ENCODE measurements around the gene HNF4A.
A peak's percentile ranks its signal among the peaks of the same experiment; 100 is the strongest.
"Not testable (repeated sequence)": the region's sequence is repeated elsewhere in the genome, so short reads cannot be mapped to it uniquely, and the experiment has no call there.

The HNF4A gene

DNA sequence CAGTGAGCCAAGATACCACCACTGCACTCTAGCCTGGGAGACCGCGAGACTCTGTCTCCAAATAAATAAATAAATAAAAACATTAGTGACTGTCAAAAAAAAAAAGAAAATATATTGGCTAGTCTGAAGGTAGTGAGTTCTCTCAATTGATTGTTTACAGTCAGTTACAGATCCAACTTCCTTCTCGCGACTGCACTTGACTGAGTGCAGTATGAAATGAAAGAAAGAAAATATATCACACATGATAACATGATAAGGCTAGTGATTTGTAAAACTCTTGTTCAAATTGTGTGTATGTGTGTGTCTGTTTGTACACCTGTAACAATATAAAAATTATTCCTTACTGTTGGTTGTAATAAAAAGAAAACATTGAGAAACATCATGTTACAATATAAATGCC, 10.8 kb upstream of the HNF4A start (continued):
- TF ChIP-seq ZNF596 (tag by site-specific recombination; IDR thresholded peaks at IDR 0.05): no peak

DNA sequence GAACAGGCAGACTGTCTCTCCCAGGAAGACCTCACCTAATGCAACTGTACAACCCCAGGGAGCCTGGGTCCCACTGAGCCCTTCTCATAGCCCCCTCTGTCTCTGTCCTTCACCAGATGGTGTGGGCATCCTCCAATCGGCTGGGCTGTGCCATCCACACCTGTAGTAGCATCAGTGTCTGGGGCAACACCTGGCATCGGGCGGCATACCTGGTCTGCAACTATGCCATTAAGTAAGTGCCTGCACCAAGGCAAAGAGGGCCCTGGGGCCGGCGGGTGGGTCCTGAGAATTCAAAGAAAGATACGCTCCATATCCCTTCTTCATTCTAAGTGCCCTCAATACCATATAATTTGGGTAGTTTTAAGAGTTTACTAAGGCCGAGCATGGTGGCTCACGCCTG, 10.4 kb upstream of the HNF4A start:
- TF ChIP-seq ZNF785 (tag by site-specific recombination; IDR thresholded peaks at IDR 0.05): no peak
- TF ChIP-seq REPIN1 (tag by site-specific recombination; IDR thresholded peaks at IDR 0.05; ENCODE audit: low read depth): no peak
- TF ChIP-seq ZFHX2 (tag by site-specific recombination; conservative IDR thresholded peaks at IDR 0.05): no peak
- TF ChIP-seq, protein P1, sequence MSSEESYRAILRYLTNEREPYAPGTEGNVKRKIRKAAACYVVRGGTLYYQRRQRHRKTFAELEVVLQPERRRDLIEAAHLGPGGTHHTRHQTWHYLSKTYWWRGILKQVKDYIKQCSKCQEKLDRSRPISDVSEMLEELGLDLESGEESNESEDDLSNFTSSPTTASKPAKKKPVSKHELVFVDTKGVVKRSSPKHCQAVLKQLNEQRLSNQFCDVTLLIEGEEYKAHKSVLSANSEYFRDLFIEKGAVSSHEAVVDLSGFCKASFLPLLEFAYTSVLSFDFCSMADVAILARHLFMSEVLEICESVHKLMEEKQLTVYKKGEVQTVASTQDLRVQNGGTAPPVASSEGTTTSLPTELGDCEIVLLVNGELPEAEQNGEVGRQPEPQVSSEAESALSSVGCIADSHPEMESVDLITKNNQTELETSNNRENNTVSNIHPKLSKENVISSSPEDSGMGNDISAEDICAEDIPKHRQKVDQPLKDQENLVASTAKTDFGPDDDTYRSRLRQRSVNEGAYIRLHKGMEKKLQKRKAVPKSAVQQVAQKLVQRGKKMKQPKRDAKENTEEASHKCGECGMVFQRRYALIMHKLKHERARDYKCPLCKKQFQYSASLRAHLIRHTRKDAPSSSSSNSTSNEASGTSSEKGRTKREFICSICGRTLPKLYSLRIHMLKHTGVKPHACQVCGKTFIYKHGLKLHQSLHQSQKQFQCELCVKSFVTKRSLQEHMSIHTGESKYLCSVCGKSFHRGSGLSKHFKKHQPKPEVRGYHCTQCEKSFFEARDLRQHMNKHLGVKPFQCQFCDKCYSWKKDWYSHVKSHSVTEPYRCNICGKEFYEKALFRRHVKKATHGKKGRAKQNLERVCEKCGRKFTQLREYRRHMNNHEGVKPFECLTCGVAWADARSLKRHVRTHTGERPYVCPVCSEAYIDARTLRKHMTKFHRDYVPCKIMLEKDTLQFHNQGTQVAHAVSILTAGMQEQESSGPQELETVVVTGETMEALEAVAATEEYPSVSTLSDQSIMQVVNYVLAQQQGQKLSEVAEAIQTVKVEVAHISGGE (tag by site-specific recombination; conservative IDR thresholded peaks at IDR 0.05; ENCODE audit: low read depth): no peak
- no peak for TF ChIP-seq ZXDB (tag by site-specific recombination; IDR thresholded peaks at IDR 0.05)
- no peak for TF ChIP-seq ZNF623 (tag by site-specific recombination; IDR thresholded peaks at IDR 0.05)
- TF ChIP-seq MZF1 (tag by site-specific recombination; IDR thresholded peaks at IDR 0.05; ENCODE audit: borderline replicate concordance): no peak
- TF ChIP-seq ZNF560 (tag by site-specific recombination; IDR thresholded peaks at IDR 0.05; ENCODE audit: borderline replicate concordance): no peak
- TF ChIP-seq, protein P2, sequence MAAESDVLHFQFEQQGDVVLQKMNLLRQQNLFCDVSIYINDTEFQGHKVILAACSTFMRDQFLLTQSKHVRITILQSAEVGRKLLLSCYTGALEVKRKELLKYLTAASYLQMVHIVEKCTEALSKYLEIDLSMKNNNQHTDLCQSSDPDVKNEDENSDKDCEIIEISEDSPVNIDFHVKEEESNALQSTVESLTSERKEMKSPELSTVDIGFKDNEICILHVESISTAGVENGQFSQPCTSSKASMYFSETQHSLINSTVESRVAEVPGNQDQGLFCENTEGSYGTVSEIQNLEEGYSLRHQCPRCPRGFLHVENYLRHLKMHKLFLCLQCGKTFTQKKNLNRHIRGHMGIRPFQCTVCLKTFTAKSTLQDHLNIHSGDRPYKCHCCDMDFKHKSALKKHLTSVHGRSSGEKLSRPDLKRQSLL (tag by site-specific recombination; IDR thresholded peaks at IDR 0.05): no peak
- TF ChIP-seq ZNF624 (tag by site-specific recombination; IDR thresholded peaks at IDR 0.05): no peak
- TF ChIP-seq ZNF169 (tag by site-specific recombination; IDR thresholded peaks at IDR 0.05): no peak
- TF ChIP-seq SP2 (tag by site-specific recombination; IDR thresholded peaks at IDR 0.05): no peak
- TF ChIP-seq, protein P3, sequence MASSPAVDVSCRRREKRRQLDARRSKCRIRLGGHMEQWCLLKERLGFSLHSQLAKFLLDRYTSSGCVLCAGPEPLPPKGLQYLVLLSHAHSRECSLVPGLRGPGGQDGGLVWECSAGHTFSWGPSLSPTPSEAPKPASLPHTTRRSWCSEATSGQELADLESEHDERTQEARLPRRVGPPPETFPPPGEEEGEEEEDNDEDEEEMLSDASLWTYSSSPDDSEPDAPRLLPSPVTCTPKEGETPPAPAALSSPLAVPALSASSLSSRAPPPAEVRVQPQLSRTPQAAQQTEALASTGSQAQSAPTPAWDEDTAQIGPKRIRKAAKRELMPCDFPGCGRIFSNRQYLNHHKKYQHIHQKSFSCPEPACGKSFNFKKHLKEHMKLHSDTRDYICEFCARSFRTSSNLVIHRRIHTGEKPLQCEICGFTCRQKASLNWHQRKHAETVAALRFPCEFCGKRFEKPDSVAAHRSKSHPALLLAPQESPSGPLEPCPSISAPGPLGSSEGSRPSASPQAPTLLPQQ (tag by site-specific recombination; IDR thresholded peaks at IDR 0.05): no peak
- no peak overlapping the region for H3K27ac ChIP-seq (ENCODE audit: extremely low read depth, low read depth, low read length)
- no peaks in the 10 kb centered on the region for H3K4me1 ChIP-seq (ENCODE audit: control insufficient read depth, insufficient read depth, low read length)
- POLR2A ChIA-PET: no interaction called here
- H3K4me3 ChIP-seq (ENCODE audit: low read depth, low read length): no peak overlapping the region
- H3K36me3 ChIP-seq (ENCODE audit: control insufficient read depth in 2 of 2, insufficient read depth in 1 of 2, low read length in 2 of 2): no peaks in the 10 kb centered on the region
- no peaks in the 10 kb centered on the region for H3K9me3 ChIP-seq (ENCODE audit: control insufficient read depth, insufficient read depth, low read depth, low read length)
- CTCF ChIA-PET: interaction anchor here (0.9 kb wide), 1 partner anchor 128 kb away, joined by 3 read pairs; no protein-coding TSS in a partner anchor

DNA sequence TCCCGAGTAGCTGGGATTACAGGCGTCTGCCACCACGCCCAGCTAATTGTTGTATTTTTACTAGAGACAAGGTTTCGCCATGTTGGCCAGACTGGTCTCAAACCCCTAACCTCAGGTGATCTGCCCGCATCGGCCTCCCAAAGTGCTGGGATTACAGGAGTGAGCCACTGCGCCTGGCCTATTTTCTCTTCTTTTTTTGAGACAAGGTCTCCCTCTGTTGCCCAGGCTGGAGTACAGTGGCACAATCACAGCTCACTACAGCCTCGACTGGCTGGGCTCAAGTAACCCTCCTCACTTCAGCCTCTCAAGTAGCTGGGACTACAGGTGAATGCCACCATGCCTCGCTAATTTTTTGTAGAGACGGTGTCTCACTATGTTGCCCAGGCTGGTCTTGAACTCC, 9.6 kb upstream of the HNF4A start:
- H3K27ac ChIP-seq (ENCODE audit: extremely low read depth, low read depth, low read length); H3K36me3 ChIP-seq (ENCODE audit: control insufficient read depth in 2 of 2, insufficient read depth in 1 of 2, low read length in 2 of 2); POLR2A ChIA-PET; H3K9me3 ChIP-seq (ENCODE audit: control insufficient read depth, insufficient read depth, low read depth, low read length); H3K4me1 ChIP-seq (ENCODE audit: control insufficient read depth, insufficient read depth, low read length); H3K4me3 ChIP-seq (ENCODE audit: low read depth, low read length): not testable (repeated sequence)
- CTCF ChIA-PET: interaction anchor here (0.9 to 1.0 kb wide), 2 partner anchors 129 to 131 kb away, joined by 3 read pairs; no protein-coding TSS in a partner anchor

DNA sequence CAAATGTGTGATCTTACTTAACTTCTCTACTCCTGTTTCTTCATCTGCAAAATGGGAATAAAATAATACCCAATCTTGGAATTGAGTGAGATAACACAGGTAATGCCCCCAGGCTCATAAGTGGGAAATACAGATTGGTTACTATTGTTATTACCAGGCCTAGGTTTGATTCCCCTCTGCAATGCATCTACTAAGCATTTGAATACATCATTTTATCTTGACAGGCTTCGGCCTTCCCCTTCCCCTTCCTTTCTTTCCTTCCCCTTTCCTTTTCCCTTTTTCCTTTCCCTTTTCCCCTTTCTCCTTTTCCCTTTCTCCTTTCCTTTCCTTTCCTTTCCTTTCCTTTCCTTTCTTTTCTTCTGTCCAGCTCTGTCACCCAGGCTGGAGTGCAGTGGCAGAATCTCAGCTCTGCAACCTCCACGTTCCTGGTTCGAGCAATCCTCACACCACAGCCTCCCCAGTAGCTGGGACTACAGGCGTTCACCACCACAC, 7.3 kb upstream of the HNF4A start:
- no peak overlapping the region for H3K4me3 ChIP-seq (ENCODE audit: low read depth, low read length)
- no peaks in the 10 kb centered on the region for H3K9me3 ChIP-seq (ENCODE audit: control insufficient read depth, insufficient read depth, low read depth, low read length)
- no peaks in the 10 kb centered on the region for H3K4me1 ChIP-seq (ENCODE audit: control insufficient read depth, insufficient read depth, low read length)
- TF ChIP-seq, protein P4, sequence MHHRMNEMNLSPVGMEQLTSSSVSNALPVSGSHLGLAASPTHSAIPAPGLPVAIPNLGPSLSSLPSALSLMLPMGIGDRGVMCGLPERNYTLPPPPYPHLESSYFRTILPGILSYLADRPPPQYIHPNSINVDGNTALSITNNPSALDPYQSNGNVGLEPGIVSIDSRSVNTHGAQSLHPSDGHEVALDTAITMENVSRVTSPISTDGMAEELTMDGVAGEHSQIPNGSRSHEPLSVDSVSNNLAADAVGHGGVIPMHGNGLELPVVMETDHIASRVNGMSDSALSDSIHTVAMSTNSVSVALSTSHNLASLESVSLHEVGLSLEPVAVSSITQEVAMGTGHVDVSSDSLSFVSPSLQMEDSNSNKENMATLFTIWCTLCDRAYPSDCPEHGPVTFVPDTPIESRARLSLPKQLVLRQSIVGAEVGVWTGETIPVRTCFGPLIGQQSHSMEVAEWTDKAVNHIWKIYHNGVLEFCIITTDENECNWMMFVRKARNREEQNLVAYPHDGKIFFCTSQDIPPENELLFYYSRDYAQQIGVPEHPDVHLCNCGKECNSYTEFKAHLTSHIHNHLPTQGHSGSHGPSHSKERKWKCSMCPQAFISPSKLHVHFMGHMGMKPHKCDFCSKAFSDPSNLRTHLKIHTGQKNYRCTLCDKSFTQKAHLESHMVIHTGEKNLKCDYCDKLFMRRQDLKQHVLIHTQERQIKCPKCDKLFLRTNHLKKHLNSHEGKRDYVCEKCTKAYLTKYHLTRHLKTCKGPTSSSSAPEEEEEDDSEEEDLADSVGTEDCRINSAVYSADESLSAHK (tag by site-specific recombination; IDR thresholded peaks at IDR 0.05): no peak
- peak; percentile 100 for TF ChIP-seq PRDM1 (tag by site-specific recombination; IDR thresholded peaks at IDR 0.05)
- H3K27ac ChIP-seq (ENCODE audit: extremely low read depth, low read depth, low read length): no peak overlapping the region
- H3K36me3 ChIP-seq (ENCODE audit: control insufficient read depth in 2 of 2, insufficient read depth in 1 of 2, low read length in 2 of 2): no peaks in the 10 kb centered on the region
- ChIA-PET POLR2A (no interaction called here), CTCF (interaction anchor here (1.2 kb wide), 1 partner anchor 131 kb away, joined by 3 read pairs; no protein-coding TSS in a partner anchor)
